HEK293 (cell line): ENCODE measurements around the gene PROSER1.

Experiments
- CTCF ChIA-PET: fragments of 350-600 bp; formaldehyde crosslinking; extraction: SDS; loops from one replicate; lab custom pipeline; 2021; ENCODE audit warnings: antibody characterized with exemption; lab: Yijun Ruan, JAX
- POLR2A ChIA-PET: fragments of 300-600 bp; formaldehyde crosslinking; extraction: SDS; loops from one replicate; lab custom pipeline; 2020; ENCODE audit warnings: antibody characterized with exemption, inconsistent platforms; lab: Yijun Ruan, JAX
- H3K27ac ChIP-seq: fragments of 200-500 bp; sonication (Bioruptor generic); 2 replicates; pipeline ENCODE4 v1.5.1; 2014; ENCODE audit warnings: low read depth, low read length, control low read depth, inconsistent platforms; ENCODE audit errors: extremely low read depth
- H3K36me3 ChIP-seq, 2 experiments: fragments of 200-500 bp in 1 of 2; sonication (Bioruptor generic) in 1 of 2; 1 replicate in 1 of 2; 2 replicates in 1 of 2; pipeline ENCODE4 v1.5.1; 2014 to 2017; ENCODE audit warnings: inconsistent platforms in 2 of 2, low read length in 2 of 2; ENCODE audit not compliant: control insufficient read depth in 2 of 2, insufficient read depth in 1 of 2
- H3K4me1 ChIP-seq: fragments of 200-500 bp; sonication (Bioruptor generic); 2 replicates; pipeline ENCODE4 v1.5.1; 2014; ENCODE audit warnings: mild to moderate bottlenecking, low read length, inconsistent platforms; ENCODE audit not compliant: control insufficient read depth, insufficient read depth
- H3K4me3 ChIP-seq: 2 replicates; pipeline ENCODE4 v1.5.1; 2011; ENCODE audit warnings: low read depth, mild to moderate bottlenecking, control low read depth, low read length, moderate library complexity
- H3K9me3 ChIP-seq: fragments of 200-500 bp; sonication (Bioruptor generic); 2 replicates; pipeline ENCODE4 v1.5.1; 2014; ENCODE audit warnings: low read depth, low read length, inconsistent platforms; ENCODE audit not compliant: control insufficient read depth, insufficient read depth
- BCL11A ChIP-seq: fragments of 450-650 bp; formaldehyde crosslinking; IDR thresholded peaks from 2 replicates; pipeline ENCODE4 v1.5.1; 2016; ENCODE audit warnings: low read depth, missing biosample characterization, missing genetic modification characterization
- HOXD13 ChIP-seq: sonication (generic); formaldehyde crosslinking; IDR thresholded peaks from 2 replicates; pipeline ENCODE4 v1.8.0; 2022; ENCODE audit warnings: missing genetic modification reagents, borderline replicate concordance
- IKZF3 ChIP-seq: fragments of 450-650 bp; IDR thresholded peaks from 2 replicates; pipeline ENCODE4 v1.5.0; 2018; ENCODE audit warnings: missing biosample characterization, mild to moderate bottlenecking, missing genetic modification characterization, moderate library complexity
- KLF10 ChIP-seq: fragments of 450-650 bp; IDR thresholded peaks from 2 replicates; pipeline ENCODE4 v1.5.1; 2018; ENCODE audit warnings: missing biosample characterization, mild to moderate bottlenecking, missing genetic modification characterization
- MEIS1 ChIP-seq: sonication (generic); formaldehyde crosslinking; IDR thresholded peaks from 2 replicates; pipeline ENCODE4 v1.8.1; 2022; ENCODE audit warnings: missing genetic modification reagents, mild to moderate bottlenecking, borderline replicate concordance
- MYNN ChIP-seq: fragments of 450-650 bp; formaldehyde crosslinking; IDR thresholded peaks from 2 replicates; pipeline ENCODE4 v1.5.1; 2016; ENCODE audit warnings: missing biosample characterization, missing genetic modification characterization, borderline replicate concordance
- MZF1 ChIP-seq: fragments of 450-650 bp; formaldehyde crosslinking; IDR thresholded peaks from 2 replicates; pipeline ENCODE4 v1.5.1; 2017; ENCODE audit warnings: missing biosample characterization, missing genetic modification characterization, borderline replicate concordance
- YY1 ChIP-seq: fragments of 450-650 bp; formaldehyde crosslinking; IDR thresholded peaks from 2 replicates; pipeline ENCODE4 v1.5.1; 2018; ENCODE audit warnings: missing biosample characterization, missing genetic modification characterization
- ZBTB17 ChIP-seq: fragments of 450-650 bp; formaldehyde crosslinking; IDR thresholded peaks from 2 replicates; pipeline ENCODE4 v1.5.1; 2016; ENCODE audit warnings: missing biosample characterization, missing genetic modification characterization
- ZNF112 ChIP-seq: fragments of 450-650 bp; formaldehyde crosslinking; IDR thresholded peaks from 2 replicates; pipeline ENCODE4 v1.5.0; 2017; ENCODE audit warnings: missing biosample characterization, missing genetic modification characterization
- ZNF121 ChIP-seq: fragments of 450-650 bp; formaldehyde crosslinking; IDR thresholded peaks from 2 replicates; pipeline ENCODE4 v1.5.1; 2016; ENCODE audit warnings: missing biosample characterization, missing genetic modification characterization
- ZNF138 ChIP-seq: fragments of 450-650 bp; formaldehyde crosslinking; IDR thresholded peaks from 2 replicates; pipeline ENCODE4 v1.5.1; 2016; ENCODE audit warnings: missing biosample characterization, missing genetic modification characterization, borderline replicate concordance
- ZNF140 ChIP-seq: fragments of 450-650 bp; formaldehyde crosslinking; IDR thresholded peaks from 2 replicates; pipeline ENCODE4 v1.5.1; 2016; ENCODE audit warnings: missing biosample characterization, missing genetic modification characterization
- ZNF184 ChIP-seq: fragments of 450-650 bp; IDR thresholded peaks from 2 replicates; pipeline ENCODE4 v1.5.1; 2018; ENCODE audit warnings: missing biosample characterization, mild to moderate bottlenecking, missing genetic modification characterization
- ZNF211 ChIP-seq: fragments of 450-650 bp; formaldehyde crosslinking; IDR thresholded peaks from 2 replicates; pipeline ENCODE4 v1.5.1; 2016; ENCODE audit warnings: low read depth, missing biosample characterization, missing genetic modification characterization
- ZNF24 ChIP-seq: fragments of 450-650 bp; formaldehyde crosslinking; IDR thresholded peaks from 2 replicates; pipeline ENCODE4 v1.5.1; 2016; ENCODE audit warnings: missing biosample characterization, missing genetic modification characterization
- ZNF302 ChIP-seq: fragments of 450-650 bp; formaldehyde crosslinking; IDR thresholded peaks from 2 replicates; pipeline ENCODE4 v1.5.1; 2016; ENCODE audit warnings: missing biosample characterization, missing genetic modification characterization, low read depth
- ZNF354C ChIP-seq: fragments of 450-650 bp; formaldehyde crosslinking; IDR thresholded peaks from 2 replicates; pipeline ENCODE4 v1.5.1; 2016; ENCODE audit warnings: missing biosample characterization, missing genetic modification characterization, low read depth, borderline replicate concordance
- ZNF37A ChIP-seq: fragments of 450-650 bp; IDR thresholded peaks from 2 replicates; pipeline ENCODE4 v1.5.1; 2018; ENCODE audit warnings: missing biosample characterization, missing genetic modification characterization
- ZNF391 ChIP-seq: fragments of 450-650 bp; formaldehyde crosslinking; IDR thresholded peaks from 2 replicates; pipeline ENCODE4 v1.5.1; 2016; ENCODE audit warnings: low read depth, missing biosample characterization, missing genetic modification characterization, borderline replicate concordance
- ZNF423 ChIP-seq: fragments of 450-650 bp; formaldehyde crosslinking; IDR thresholded peaks from 2 replicates; pipeline ENCODE4 v1.5.1; 2016; ENCODE audit warnings: missing biosample characterization, missing genetic modification characterization
- ZNF48 ChIP-seq: fragments of 450-650 bp; formaldehyde crosslinking; IDR thresholded peaks from 2 replicates; pipeline ENCODE4 v1.5.1; 2016; ENCODE audit warnings: missing biosample characterization, missing genetic modification characterization
- ZNF501 ChIP-seq: fragments of 450-650 bp; formaldehyde crosslinking; IDR thresholded peaks from 2 replicates; pipeline ENCODE4 v1.5.1; 2016; ENCODE audit warnings: missing biosample characterization, missing genetic modification characterization
- ZNF529 ChIP-seq: fragments of 450-650 bp; formaldehyde crosslinking; IDR thresholded peaks from 2 replicates; pipeline ENCODE4 v1.5.1; 2017; ENCODE audit warnings: missing genetic modification characterization, missing biosample characterization; ENCODE audit not compliant: insufficient replicate concordance
- ZNF558 ChIP-seq: fragments of 450-650 bp; formaldehyde crosslinking; IDR thresholded peaks from 2 replicates; pipeline ENCODE4 v1.5.1; 2016; ENCODE audit warnings: missing biosample characterization, missing genetic modification characterization
- ZNF670 ChIP-seq: fragments of 450-650 bp; formaldehyde crosslinking; IDR thresholded peaks from 2 replicates; pipeline ENCODE4 v1.5.1; 2016; ENCODE audit warnings: missing biosample characterization, missing genetic modification characterization, low read depth
- ZNF692 ChIP-seq: fragments of 450-650 bp; formaldehyde crosslinking; IDR thresholded peaks from 2 replicates; pipeline ENCODE4 v1.5.1; 2016; ENCODE audit warnings: missing biosample characterization, missing genetic modification characterization
- ZNF768 ChIP-seq: fragments of 450-650 bp; formaldehyde crosslinking; IDR thresholded peaks from 2 replicates; pipeline ENCODE4 v1.5.1; 2018; ENCODE audit warnings: missing biosample characterization, mild to moderate bottlenecking, missing genetic modification characterization
- TF ChIP-seq, protein P1 (sequence below): fragments of 450-650 bp; formaldehyde crosslinking; IDR thresholded peaks from 2 replicates; pipeline ENCODE4 v1.5.1; 2016; ENCODE audit warnings: missing biosample characterization, missing genetic modification characterization
- TF ChIP-seq, protein P2 (sequence below): fragments of 450-650 bp; formaldehyde crosslinking; IDR thresholded peaks from 2 replicates; pipeline ENCODE4 v1.5.0; 2017; ENCODE audit warnings: missing biosample characterization, missing genetic modification characterization, borderline replicate concordance

The PROSER1 gene

GRCh38 chr13:38969187-38969586 is 68.7 kb downstream of the PROSER1 start:
- H3K27ac ChIP-seq = no peak overlapping the region
- H3K36me3 ChIP-seq = no peaks in the 10 kb centered on the region
- TF ChIP-seq ZNF768 (tag by site-specific recombination) (no peak), ZNF501 (tag by site-specific recombination) (no peak), ZNF24 (tag by site-specific recombination) (no peak), BCL11A (tag by site-specific recombination) (no peak), ZBTB17 (no peak), ZNF37A (tag by site-specific recombination) (no peak)
- CTCF ChIA-PET = no interaction called here
- H3K4me3 ChIP-seq = no peak overlapping the region
- POLR2A ChIA-PET = no interaction called here
- no peaks in the 10 kb centered on the region for H3K9me3 ChIP-seq
- no peaks in the 10 kb centered on the region for H3K4me1 ChIP-seq

GRCh38 chr13:38967446-38967845 is 70.4 kb downstream of the PROSER1 start:
- TF ChIP-seq MYNN (tag by site-specific recombination) (no peak), MZF1 (tag by site-specific recombination) (no peak), ZNF121 (no peak), HOXD13 (no peak), ZNF501 (tag by site-specific recombination) (no peak), ZNF140 (tag by site-specific recombination) (no peak), MEIS1 (CRISPR knock-in tag) (no peak), IKZF3 (tag by site-specific recombination) (no peak), ZNF423 (tag by site-specific recombination) (no peak), ZNF112 (no peak), ZNF558 (tag by site-specific recombination) (no peak), ZNF184 (tag by site-specific recombination) (no peak)
- TF ChIP-seq, protein P1, sequence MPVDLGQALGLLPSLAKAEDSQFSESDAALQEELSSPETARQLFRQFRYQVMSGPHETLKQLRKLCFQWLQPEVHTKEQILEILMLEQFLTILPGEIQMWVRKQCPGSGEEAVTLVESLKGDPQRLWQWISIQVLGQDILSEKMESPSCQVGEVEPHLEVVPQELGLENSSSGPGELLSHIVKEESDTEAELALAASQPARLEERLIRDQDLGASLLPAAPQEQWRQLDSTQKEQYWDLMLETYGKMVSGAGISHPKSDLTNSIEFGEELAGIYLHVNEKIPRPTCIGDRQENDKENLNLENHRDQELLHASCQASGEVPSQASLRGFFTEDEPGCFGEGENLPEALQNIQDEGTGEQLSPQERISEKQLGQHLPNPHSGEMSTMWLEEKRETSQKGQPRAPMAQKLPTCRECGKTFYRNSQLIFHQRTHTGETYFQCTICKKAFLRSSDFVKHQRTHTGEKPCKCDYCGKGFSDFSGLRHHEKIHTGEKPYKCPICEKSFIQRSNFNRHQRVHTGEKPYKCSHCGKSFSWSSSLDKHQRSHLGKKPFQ (tag by site-specific recombination) = no peak
- TF ChIP-seq, all 188 proteins: peak for 0
- Histone ChIP-seq H3K36me3 (no peaks in the 10 kb centered on the region), H3K4me1 (no peaks in the 10 kb centered on the region), H3K9me3 (no peaks in the 10 kb centered on the region), H3K27ac (no peak overlapping the region), H3K4me3 (no peak overlapping the region)
- CTCF ChIA-PET = no interaction called here
- POLR2A ChIA-PET = no interaction called here

GRCh38 chr13:38965281-38965680 is 72.6 kb downstream of the PROSER1 start:
- no peak for TF ChIP-seq IKZF3 (tag by site-specific recombination)
- TF ChIP-seq ZNF670 (tag by site-specific recombination) = no peak
- no peak for TF ChIP-seq YY1
- no peak for TF ChIP-seq ZNF391 (tag by site-specific recombination)
- TF ChIP-seq KLF10 (tag by site-specific recombination) = no peak
- TF ChIP-seq ZNF138 (tag by site-specific recombination) = no peak
- TF ChIP-seq ZNF692 (tag by site-specific recombination) = no peak
- TF ChIP-seq ZNF211 (tag by site-specific recombination) = no peak
- TF ChIP-seq, protein P2, sequence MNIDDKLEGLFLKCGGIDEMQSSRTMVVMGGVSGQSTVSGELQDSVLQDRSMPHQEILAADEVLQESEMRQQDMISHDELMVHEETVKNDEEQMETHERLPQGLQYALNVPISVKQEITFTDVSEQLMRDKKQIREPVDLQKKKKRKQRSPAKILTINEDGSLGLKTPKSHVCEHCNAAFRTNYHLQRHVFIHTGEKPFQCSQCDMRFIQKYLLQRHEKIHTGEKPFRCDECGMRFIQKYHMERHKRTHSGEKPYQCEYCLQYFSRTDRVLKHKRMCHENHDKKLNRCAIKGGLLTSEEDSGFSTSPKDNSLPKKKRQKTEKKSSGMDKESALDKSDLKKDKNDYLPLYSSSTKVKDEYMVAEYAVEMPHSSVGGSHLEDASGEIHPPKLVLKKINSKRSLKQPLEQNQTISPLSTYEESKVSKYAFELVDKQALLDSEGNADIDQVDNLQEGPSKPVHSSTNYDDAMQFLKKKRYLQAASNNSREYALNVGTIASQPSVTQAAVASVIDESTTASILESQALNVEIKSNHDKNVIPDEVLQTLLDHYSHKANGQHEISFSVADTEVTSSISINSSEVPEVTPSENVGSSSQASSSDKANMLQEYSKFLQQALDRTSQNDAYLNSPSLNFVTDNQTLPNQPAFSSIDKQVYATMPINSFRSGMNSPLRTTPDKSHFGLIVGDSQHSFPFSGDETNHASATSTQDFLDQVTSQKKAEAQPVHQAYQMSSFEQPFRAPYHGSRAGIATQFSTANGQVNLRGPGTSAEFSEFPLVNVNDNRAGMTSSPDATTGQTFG = no peak
- TF ChIP-seq ZNF529 (tag by site-specific recombination) = no peak
- TF ChIP-seq ZNF354C = no peak
- TF ChIP-seq ZNF302 (tag by site-specific recombination) = no peak
- TF ChIP-seq ZNF48 (tag by site-specific recombination) = no peak
- POLR2A ChIA-PET = no interaction called here
- no peak overlapping the region for H3K4me3 ChIP-seq
- H3K4me1 ChIP-seq = no peaks in the 10 kb centered on the region
- no peaks in the 10 kb centered on the region for H3K9me3 ChIP-seq
- CTCF ChIA-PET = no interaction called here
- no peaks in the 10 kb centered on the region for H3K36me3 ChIP-seq
- H3K27ac ChIP-seq = no peak overlapping the region
